Measurements from ENCODE around the gene EYA3.
A peak's percentile ranks its signal among the peaks of the same experiment; 100 is the strongest.

The EYA3 gene

GRCh38 chr1:28112388-28113241, 24.2 kb upstream of the EYA3 start:
- DNase-seq, result no peak

GRCh38 chr1:28111157-28111556, 22.7 kb upstream of the EYA3 start:
- no peak for DNase-seq

- no peak for DNase-seq
Observed at GRCh38 chr1:28110555-28110954, 22.1 kb upstream of the EYA3 start.

- no peak for DNase-seq
Observed at GRCh38 chr1:28109639-28110038, 21.2 kb upstream of the EYA3 start.

GRCh38 chr1:28108001-28108400, 19.6 kb upstream of the EYA3 start:
- no peak for DNase-seq

GRCh38 chr1:28104866-28105467, 16.6 kb upstream of the EYA3 start:
- no peak for DNase-seq

- no peak for DNase-seq
Observed at GRCh38 chr1:28102189-28102588, 13.8 kb upstream of the EYA3 start.

- DNase-seq, result no peak
Observed at GRCh38 chr1:28099050-28099769, 10.8 kb upstream of the EYA3 start.

- no peak for DNase-seq
Observed at GRCh38 chr1:28097100-28097472, 8.7 kb upstream of the EYA3 start.

- no peak for DNase-seq
Observed at GRCh38 chr1:28096210-28097099, 8.0 kb upstream of the EYA3 start.

- DNase-seq, result peak; percentile 88
Observed at GRCh38 chr1:28091043-28091781, 2.8 kb upstream of the EYA3 start.

GRCh38 chr1:28087614-28088167, 719 bp downstream of the EYA3 start:
- DNase-seq, result peak; percentile 30

- DNase-seq, result no peak
Observed at GRCh38 chr1:28086651-28087050, 1.8 kb downstream of the EYA3 start.

GRCh38 chr1:28085129-28085528, 3.3 kb downstream of the EYA3 start:
- no peak for DNase-seq

GRCh38 chr1:28083876-28084275, 4.5 kb downstream of the EYA3 start:
- DNase-seq, result no peak

- DNase-seq, result no peak
Observed at GRCh38 chr1:28078680-28079626, 9.5 kb downstream of the EYA3 start.

GRCh38 chr1:28078262-28078661, 10.1 kb downstream of the EYA3 start:
- DNase-seq, result no peak

- DNase-seq, result no peak
Observed at GRCh38 chr1:28074892-28075511, 13.4 kb downstream of the EYA3 start.

GRCh38 chr1:28073867-28074266, 14.5 kb downstream of the EYA3 start:
- no peak for DNase-seq

GRCh38 chr1:28071813-28072212, 16.6 kb downstream of the EYA3 start:
- no peak for DNase-seq
